Activated CD8-positive, alpha-beta memory T cell treated with anti-CD3 and anti-CD28 coated beads, Interleukin-2, amount 50 U/mL, for 24 hours (primary cell): ENCODE data around the gene GAB3.

ENCODE experiments used
- DNase-seq: peaks from one replicate; pipeline ENCODE4 v3.0.0-alpha.2; 2020; ENCODE audit errors: extremely low read depth

Gene GAB3

DNA sequence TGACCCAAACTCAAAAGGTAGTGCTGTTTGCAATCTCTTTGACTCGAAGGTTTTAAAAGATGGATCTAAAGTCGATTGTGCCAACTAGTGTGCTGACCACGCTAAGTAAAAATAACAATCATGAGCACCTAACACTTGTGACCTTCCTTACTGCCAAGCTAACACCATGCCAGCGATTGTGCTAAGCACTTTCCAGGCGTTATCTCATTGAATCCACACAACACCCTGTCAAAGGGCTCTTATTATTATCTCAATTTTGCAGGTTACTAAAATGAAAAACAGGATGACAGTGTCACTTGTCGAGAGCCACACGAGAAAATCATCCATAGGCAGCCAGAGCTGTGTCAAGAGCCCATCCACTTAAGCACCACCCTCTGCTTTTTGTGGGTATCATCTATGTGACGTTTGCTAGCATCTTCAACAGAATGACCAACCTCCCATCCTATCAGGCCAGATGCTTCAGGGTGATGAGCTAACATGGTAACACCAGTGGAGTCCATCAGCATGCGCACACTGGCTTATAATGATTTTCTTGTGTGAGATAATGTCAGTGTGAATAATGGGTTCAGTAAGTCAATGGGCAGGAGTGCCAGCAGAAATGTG is 893 bp upstream of the GAB3 start:
- no peak for DNase-seq

- no peak for DNase-seq
Observed at GRCh38 chrX:154751203-154751668, 359 bp upstream of the GAB3 start.

DNA sequence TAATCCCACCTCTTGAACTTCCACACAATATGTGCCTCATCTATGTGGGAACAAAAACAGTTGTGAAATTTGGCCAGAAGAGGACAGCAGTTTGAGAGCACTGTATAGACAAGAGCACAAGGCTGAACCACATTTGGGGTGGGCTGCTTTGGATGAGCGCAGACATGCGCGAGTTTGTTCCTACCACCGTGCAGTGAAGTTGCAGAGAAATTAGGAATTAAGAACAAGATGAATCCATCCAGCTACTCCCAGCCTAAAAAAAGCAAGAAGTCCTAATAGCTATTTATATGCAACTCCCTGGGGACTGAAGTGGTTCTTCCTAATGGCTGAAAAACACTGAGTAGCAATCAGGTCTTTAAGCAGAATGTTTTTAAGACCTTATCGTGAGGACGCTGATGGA is 1.0 kb downstream of the GAB3 start:
- no peak for DNase-seq

DNA sequence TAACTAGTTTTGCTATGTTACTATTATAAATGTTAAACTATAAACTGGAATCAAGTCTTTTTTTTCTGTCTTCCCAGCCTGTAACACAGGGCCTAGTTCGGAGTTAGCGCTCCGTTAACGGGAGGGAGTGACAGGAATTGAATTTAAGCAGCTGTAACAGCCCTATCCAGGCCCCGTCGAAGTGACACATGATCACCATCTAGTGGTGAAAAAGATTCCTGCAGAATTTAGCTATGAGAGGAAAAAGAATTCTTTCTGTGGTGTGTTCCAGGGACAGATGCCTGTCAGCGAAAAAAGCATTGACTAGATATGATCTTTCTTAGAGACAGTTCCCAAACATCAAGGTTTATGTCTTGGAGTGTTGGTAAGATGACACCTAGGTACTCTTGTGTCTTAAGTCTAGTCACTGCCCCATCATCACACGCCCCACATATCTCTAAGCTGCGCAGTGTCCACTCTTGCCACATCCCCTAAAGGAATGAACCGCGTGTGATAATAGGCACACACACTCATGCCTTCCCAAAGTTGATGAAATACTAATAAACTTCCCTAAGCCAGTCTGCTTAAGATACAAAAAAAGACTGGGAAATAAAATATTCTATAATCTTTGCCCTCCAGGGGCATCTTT is 2.1 kb downstream of the GAB3 start:
- DNase-seq, result no peak

DNA sequence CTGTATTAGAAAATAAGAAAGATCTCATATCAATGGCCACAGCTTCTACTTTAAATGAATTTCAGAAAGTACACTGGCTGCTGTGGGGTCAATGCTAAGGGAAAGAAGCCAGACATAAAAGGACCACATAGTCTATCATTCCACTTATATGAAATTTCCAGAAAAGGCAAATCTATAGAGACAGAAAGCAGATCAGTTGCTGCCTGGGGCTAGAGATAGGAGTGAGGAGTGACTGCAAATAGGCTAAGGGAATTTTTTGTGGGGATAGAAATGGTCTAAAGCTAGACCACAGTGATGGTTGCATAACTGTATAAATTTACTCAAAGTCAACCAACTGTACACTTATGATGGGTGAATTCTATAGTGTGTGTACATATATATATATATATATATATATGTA is 8.3 kb downstream of the GAB3 start:
- no peak for DNase-seq

- no peak for DNase-seq
Observed at GRCh38 chrX:154739952-154740465, 10.9 kb downstream of the GAB3 start.

DNA sequence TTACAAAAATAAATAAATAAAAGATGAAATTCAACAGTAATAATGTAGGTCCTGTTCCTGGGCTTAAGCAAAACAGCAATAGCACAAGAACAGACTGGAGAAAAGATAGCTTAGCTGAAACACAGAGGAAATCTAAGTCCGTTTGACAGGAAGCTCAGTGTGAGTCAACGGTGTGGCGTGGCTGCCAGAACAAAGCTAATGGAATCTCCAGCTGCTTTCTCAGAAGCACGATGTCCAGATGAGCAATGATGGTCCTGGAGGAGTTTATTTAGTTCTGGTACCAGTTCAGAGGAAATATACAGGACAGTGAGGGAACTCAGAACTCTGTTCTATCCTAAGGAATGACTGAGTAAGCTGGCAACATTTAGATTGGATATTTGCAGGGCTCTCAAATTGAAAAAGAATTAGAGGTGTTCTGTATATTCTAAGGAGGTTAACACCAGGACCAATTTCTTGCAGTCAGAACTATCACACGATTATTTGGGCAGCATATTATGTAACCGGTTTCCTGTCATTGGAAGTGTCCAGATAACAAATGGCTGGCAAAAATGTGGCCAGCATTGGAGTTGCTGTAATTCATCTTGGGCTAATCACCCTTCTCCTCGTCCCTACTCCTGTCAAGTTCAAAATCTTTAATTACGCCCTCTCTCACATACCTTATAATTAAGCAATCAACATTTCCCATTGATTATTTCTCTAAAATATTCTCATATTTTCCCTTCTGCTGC is 12.7 kb downstream of the GAB3 start:
- no peak for DNase-seq

- DNase-seq, result no peak
Observed at GRCh38 chrX:154737136-154737535, 13.7 kb downstream of the GAB3 start.

DNA sequence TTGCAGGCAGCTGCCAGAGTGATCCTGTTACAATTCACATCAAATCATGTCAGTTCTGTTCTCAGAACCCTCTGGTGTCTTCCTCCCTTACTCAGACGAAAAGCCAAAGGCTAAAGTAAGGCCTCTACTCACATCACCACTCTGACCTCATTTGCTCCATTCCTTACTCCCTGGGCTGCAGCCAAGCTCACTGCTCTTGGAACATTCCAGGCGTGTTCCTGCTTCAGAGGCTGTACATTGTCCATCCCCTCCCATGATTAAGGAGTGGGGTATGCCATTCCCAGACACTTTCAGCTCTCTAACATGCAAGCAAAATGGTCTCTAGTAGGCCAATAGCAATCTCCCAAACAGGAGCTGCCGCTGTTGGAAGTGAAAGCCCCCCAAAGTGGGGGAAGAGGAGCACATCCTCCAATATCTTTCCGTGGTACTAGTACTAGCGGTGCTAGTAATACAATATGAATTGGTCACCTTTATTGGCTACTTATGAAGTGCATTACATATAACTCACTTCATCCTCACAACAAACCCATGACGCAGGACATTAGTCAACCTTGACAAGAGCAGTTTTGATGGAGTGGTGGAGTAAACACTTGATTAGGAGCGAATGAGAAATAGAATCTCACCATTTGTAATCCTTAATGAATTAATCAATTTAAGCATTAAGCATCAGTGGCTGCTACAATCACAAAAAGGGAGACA is 15.0 kb downstream of the GAB3 start:
- no peak for DNase-seq

GRCh38 chrX:154734061-154734781 is 16.7 kb downstream of the GAB3 start:
- DNase-seq, result no peak

DNA sequence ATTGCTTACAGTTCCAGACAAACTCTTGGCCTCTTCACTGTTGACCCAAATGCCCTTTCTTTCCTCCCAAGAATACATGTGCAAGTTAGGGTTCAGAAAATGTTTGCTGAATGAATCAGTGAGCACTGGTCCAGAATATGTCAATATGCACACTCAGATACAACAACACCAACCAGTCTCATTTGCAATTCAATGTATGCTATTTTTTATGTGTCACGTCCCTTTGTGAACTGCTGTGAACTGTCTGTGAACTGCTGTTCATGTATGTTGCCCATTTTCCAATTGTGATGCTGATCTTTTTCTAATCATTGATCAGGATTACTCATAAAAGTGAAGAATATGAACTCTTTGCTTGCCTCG is 17.8 kb downstream of the GAB3 start:
- no peak for DNase-seq

DNA sequence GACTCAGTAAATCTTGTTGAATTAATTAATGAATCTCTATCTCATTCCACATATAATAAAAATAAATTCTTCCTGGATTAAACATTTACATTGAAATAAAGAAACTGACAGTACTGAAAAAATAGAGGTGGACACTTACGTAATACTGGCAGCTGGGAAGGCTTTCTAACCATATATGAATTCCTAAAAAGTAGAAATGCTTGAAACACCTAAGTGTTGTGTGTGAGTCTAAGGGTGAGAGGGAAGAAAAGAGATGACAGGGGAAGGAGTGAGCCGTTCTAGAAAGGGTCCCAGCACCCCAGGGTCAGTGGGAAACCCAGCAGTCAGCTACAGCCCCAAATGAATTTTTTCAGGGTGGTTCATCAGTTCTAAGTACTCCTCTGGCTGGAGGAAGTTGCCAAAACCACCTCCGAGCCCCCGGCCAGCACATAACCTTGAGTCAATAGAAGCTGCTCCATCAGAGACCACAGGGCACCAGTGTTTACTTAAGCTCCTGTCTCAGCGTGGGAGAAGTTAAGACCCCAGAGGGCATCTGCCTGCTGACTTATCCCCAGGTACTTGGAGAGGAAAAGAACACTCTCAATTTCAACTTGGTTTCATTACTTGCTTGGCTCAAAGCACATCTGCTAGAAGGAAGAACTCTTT is 18.3 kb downstream of the GAB3 start:
- no peak for DNase-seq

DNA sequence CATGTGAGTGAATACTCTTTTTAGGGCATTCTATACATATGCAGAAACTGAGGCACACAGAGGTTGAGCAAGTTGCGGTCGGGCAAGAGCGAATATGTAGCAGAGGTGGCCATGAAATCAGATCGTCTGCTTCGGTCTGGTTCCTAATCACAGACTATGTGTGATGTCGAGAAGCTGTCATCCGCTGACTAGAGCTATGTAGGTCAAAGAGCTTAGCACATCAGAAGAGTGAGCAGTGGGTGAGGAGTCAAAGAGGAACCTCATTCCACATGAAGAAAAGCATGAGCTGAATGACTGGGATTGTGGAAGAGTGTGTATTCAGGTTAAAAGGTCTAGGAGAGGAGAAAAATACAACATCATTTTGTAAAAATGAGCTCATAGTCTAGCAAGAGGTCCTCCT is 19.0 kb downstream of the GAB3 start:
- DNase-seq, result no peak

DNA sequence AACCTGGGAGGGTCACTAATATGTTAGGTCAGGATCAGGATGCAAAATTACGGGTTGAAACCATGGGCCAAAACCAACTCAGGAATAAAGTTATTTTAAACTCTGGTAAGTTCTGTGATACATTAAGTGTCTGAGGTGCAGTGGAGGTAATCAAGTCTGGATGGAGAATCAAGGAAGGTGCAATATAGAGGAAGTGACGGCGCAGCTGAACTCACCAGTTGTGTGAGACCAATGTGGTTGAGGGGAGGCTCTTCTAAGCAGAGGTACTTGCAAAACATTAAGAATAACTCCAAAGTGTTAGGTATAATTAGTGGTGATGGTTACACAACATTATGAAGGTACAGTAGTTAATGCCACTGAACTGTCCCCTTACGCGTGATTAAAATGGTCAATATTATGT is 19.7 kb downstream of the GAB3 start:
- DNase-seq, result no peak

GRCh38 chrX:154730253-154730891 is 20.5 kb downstream of the GAB3 start:
- no peak for DNase-seq

DNA sequence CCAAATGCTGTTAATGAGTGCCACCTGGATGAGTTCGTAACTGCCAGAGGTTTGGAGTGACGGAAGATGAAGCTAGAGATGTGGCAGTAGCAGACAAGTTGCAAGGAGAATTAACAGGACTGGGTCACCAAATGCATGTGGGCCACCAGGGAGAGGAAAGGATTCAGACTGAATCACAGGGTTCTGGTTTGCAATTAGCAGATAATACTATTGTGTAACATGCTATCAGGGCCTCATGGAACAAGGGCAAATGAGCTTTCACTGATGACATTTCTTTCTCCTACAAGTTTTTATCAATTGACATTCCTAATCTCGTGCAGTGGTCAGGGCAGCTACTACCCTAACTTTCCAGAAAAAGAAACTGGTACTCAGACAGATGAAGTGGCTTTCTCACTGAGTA is 21.4 kb downstream of the GAB3 start:
- no peak for DNase-seq

GRCh38 chrX:154728431-154729190 is 22.3 kb downstream of the GAB3 start:
- no peak for DNase-seq

- no peak for DNase-seq
Observed at GRCh38 chrX:154727871-154728270, 23.0 kb downstream of the GAB3 start.

DNA sequence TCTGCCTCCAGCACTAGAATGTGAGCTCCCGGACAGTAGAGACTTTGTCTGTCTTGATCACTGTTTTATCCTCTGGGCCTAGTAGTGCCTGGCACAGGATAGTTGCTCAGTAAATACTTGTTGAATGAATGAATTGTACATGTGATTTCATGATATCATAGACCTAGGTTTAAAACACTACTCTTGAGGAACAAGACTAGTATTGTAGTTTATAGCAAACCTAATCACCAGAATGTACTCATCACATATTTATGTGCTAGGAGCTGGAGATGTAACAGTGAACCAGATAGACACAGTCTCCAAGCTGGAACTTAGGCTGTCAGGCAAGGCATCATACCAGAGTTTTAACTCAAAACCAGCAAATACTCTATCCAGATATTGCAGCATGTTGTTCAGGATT is 23.5 kb downstream of the GAB3 start:
- DNase-seq, result no peak
